Pancreas (tissue), 10 donors: ENCODE measurements around the gene ABL1. TPM values are rescaled to one million over a fixed set of nuclear protein-coding genes. Genes with fewer than 3 reads are reported as not detected.

Experiments
- ATAC-seq, 4 donors: fragments of 200-7000 bp; cut with Tn5 transposase; one replicate each; pipeline versions ENCODE4 v1.8.0 to v1.9.1; 2020; ENCODE audit warnings: mild to moderate bottlenecking in 4 of 4, moderate library complexity in 4 of 4
- DNase-seq, 6 donors: peaks; one replicate each; pipeline ENCODE4 v3.0.0-alpha.2; 2020
- FAIRE-seq: peaks from 2 replicates; lab custom pipeline; 2012; peaks lifted over from hg19 to GRCh38; lab: Jason Lieb, UNC
- H3K27ac ChIP-seq, 4 donors: fragments of 200-600 bp; sonication (generic); 1 replicate in 3 of 4; 2 replicates in 1 of 4; pipeline versions ENCODE4 v1.5.0 to v1.8.0; 2020
- H3K27me3 ChIP-seq, 4 donors: fragments of 200-600 bp; one replicate each; pipeline ENCODE4 v1.8.0; 2021
- H3K36me3 ChIP-seq, 3 donors: fragments of 200-600 bp; sonication (generic) in 1 of 3; one replicate each; pipeline versions ENCODE4 v1.5.0 to v1.8.0; 2020 to 2021
- H3K4me1 ChIP-seq, 3 donors: fragments of 200-600 bp; one replicate each; pipeline ENCODE4 v1.8.0; 2021
- H3K4me3 ChIP-seq, 4 donors: fragments of 200-600 bp; sonication (generic) in 2 of 4; one replicate each; pipeline versions ENCODE4 v1.5.0 to v1.8.0; 2020 to 2021
- H3K9me3 ChIP-seq, 4 donors: fragments of 200-600 bp; one replicate each; pipeline ENCODE4 v1.8.0; 2021
- CTCF ChIP-seq, 4 donors: fragments of 200-600 bp; sonication (generic) in 3 of 4; IDR thresholded peaks; one replicate each; pipeline versions ENCODE4 v1.5.0 to v1.8.0; 2021; ENCODE audit warnings: antibody characterized with exemption in 4 of 4
- WGBS, 2 donors: extraction: QIAGEN DNeasy Blood & Tissue Kit; methylation state at CpG; one replicate each; pipeline ENCODE4 v1.1.7; 2013; 5-methylcytosine and 5-hydroxymethylcytosine counted together
- intact Hi-C, 3 donors: fragments of 100-400 bp; cut with DNase I; formaldehyde crosslinking; loops; one replicate each; pipeline versions ENCODE4 v1.11.1 to v1.14.2; 2022
- polyA plus RNA-seq, 2 donors: library from polyadenylated mRNA; stranded (reverse); fragments of 200-250 nt; gene quantifications; one replicate each; pipeline ENCODE4 v1.2.3, GENCODE V29; 2013
- total RNA-seq, 6 donors: library from RNA; stranded (reverse); fragmentation: NEBNext Ultra II Directional in 4 of 6; extraction: Animal tissue kit (Norgen Biotek cat#: 25700) in 4 of 6; gene quantifications; one replicate each; pipeline versions ENCODE4 v1.2.1 to v1.2.4, GENCODE V29; 2021 to 2023
- donor health status: healthy with polysubstance abuse.
- donor health status: DM: no; HTN: no; CAD: no; lungs with moderate emphysema.
- donor health status: DM: no; HTN: no; CAD: no.
- donor health status: control.
- donor health status: control.
- donor health status: Bipolar disorder and iron deficiency.
- donor health status: DM: yes; HTN: yes; CAD: no.
- donor health status: DM: no; HTN: no; CAD: no.
- donor health status: DM: no; HTN: no; CAD: no.
- donor health status: DM: yes; HTN: yes; CAD: no.

The ABL1 gene
- total and polyA plus RNA-seq, 8 donors, result 15.3 to 31.9 (median 19.4) TPM

GRCh38 chr9:130879863-130880411 is 44.9 kb downstream of the ABL1 start:
- intact Hi-C loops, result no loop called here
- DNase-seq (peak in 1 of 6 donors; percentile 11), FAIRE-seq (no peak), ATAC-seq (no peak)
- Histone ChIP-seq H3K36me3 (peaks cover 5 to 69% (median 24%) of the 10 kb centered on the region in 3 donors), H3K4me1 (no peaks in the 10 kb centered on the region), H3K27me3 (no peaks in the 10 kb centered on the region), H3K9me3 (no peaks in the 10 kb centered on the region), H3K27ac (no peak overlapping the region), H3K4me3 (no peak overlapping the region)
- 93 to 95% methylated on average over 9 of the region's 9 CpGs for WGBS, 2 donors
- TF ChIP-seq CTCF (IDR thresholded peaks at IDR 0.05), result no peak

GRCh38 chr9:130880599-130881220 is 45.7 kb downstream of the ABL1 start:
- intact Hi-C loops, result no loop called here
- Histone ChIP-seq H3K27ac (no peak overlapping the region), H3K27me3 (no peaks in the 10 kb centered on the region), H3K4me1 (no peaks in the 10 kb centered on the region), H3K36me3 (peaks cover 5 to 69% (median 31%) of the 10 kb centered on the region in 3 donors), H3K4me3 (no peak overlapping the region), H3K9me3 (no peaks in the 10 kb centered on the region)
- no peak for TF ChIP-seq CTCF (IDR thresholded peaks at IDR 0.05)
- FAIRE-seq (no peak), ATAC-seq (no peak), DNase-seq (peak in 1 of 6 donors; percentile 41)
- 94 to 96% methylated on average over 16 of the region's 16 CpGs for WGBS, 2 donors

- H3K27ac ChIP-seq, result no peak overlapping the region
- no peak for ATAC-seq
- no peak for TF ChIP-seq CTCF (IDR thresholded peaks at IDR 0.05)
- intact Hi-C loops, result no loop called here
- FAIRE-seq, result no peak
- H3K4me3 ChIP-seq, result no peak overlapping the region
- no peak for DNase-seq
- peaks cover 9 to 75% (median 39%) of the 10 kb centered on the region in 3 donors for H3K36me3 ChIP-seq
- 91 to 94% methylated on average over 6 of the region's 6 CpGs for WGBS, 2 donors
- H3K4me1 ChIP-seq, result no peaks in the 10 kb centered on the region
- no peaks in the 10 kb centered on the region for H3K9me3 ChIP-seq
- no peaks in the 10 kb centered on the region for H3K27me3 ChIP-seq
Measured at GRCh38 chr9:130881516-130881915, 46.5 kb downstream of the ABL1 start.

GRCh38 chr9:130882696-130883225 is 47.7 kb downstream of the ABL1 start:
- no peak for ATAC-seq
- H3K4me1 ChIP-seq, result no peaks in the 10 kb centered on the region
- no peak for DNase-seq
- H3K36me3 ChIP-seq, result peaks cover 9 to 85% (median 41%) of the 10 kb centered on the region in 3 donors
- no peak for FAIRE-seq
- no peak for TF ChIP-seq CTCF (IDR thresholded peaks at IDR 0.05)
- intact Hi-C loops, result no loop called here
- no peak overlapping the region for H3K4me3 ChIP-seq
- no peaks in the 10 kb centered on the region for H3K9me3 ChIP-seq
- H3K27me3 ChIP-seq, result no peaks in the 10 kb centered on the region
- H3K27ac ChIP-seq, result no peak overlapping the region
- WGBS, 2 donors, result 89 to 96% methylated on average over 15 of the region's 15 CpGs

- DNase-seq (no peak), FAIRE-seq (no peak), ATAC-seq (no peak)
- no peak overlapping the region for H3K27ac ChIP-seq
- TF ChIP-seq CTCF (IDR thresholded peaks at IDR 0.05), result no peak
- no peaks in the 10 kb centered on the region for H3K27me3 ChIP-seq
- no peaks in the 10 kb centered on the region for H3K9me3 ChIP-seq
- intact Hi-C loops, result no loop called here
- H3K4me3 ChIP-seq, result no peak overlapping the region
- peaks cover 9 to 80% (median 43%) of the 10 kb centered on the region in 3 donors for H3K36me3 ChIP-seq
- H3K4me1 ChIP-seq, result no peaks in the 10 kb centered on the region
- WGBS, 2 donors, result 83 to 84% methylated on average over 5 of the region's 5 CpGs
Measured at GRCh38 chr9:130883479-130883878, 48.4 kb downstream of the ABL1 start.
